PC-9 (cell line): ENCODE results near the gene FOXA2.

Experiments
- CTCF ChIP-seq: fragments of 200-600 bp; sonication (generic); conservative IDR thresholded peaks from 2 replicates; pipeline ENCODE4 v1.6.1; 2017; ENCODE audit warnings: mixed run types, antibody characterized with exemption, mild to moderate bottlenecking, moderate library complexity
- EZH2 ChIP-seq: fragments of 200-600 bp; sonication (generic); IDR thresholded peaks from 2 replicates; pipeline ENCODE4 v1.8.0; 2017; ENCODE audit warnings: antibody characterized with exemption, low read depth

- TF ChIP-seq CTCF (no peak), EZH2 (no peak)
Measured at GRCh38 chr20:22572491-22572890, 11.9 kb downstream of the FOXA2 start.
